OCI-LY3 (cell line): ENCODE measurements around the gene NGEF.

Source experiments
- H2AFZ ChIP-seq: fragments of 200-600, 300-600 bp; shearing (Covaris generic); 2 replicates; pipeline ENCODE4 v1.6.0; 2014; ENCODE audit warnings: antibody characterized with exemption, low read depth, low read length
- H3K27ac ChIP-seq: fragments of 200-600, 300-600 bp; sonication (generic); 2 replicates; pipeline ENCODE4 v1.5.1; 2014; ENCODE audit warnings: mild to moderate bottlenecking, low read length, moderate library complexity, mixed read lengths
- H3K27me3 ChIP-seq: fragments of 200-600, 300-600 bp; sonication (generic); 2 replicates; pipeline ENCODE4 v1.6.1; 2014; ENCODE audit warnings: low read depth, low read length, mixed read lengths
- H3K36me3 ChIP-seq: fragments of 200-600, 300-600 bp; sonication (generic); replicated peaks from 2 replicates; pipeline ENCODE3; 2014; ENCODE audit warnings: low read depth, low read length, mixed read lengths
- H3K4me1 ChIP-seq: fragments of 300-600, 200-600 bp; sonication (generic); 2 replicates; pipeline ENCODE4 v1.6.1; 2014; ENCODE audit warnings: low read length, mixed read lengths
- H3K4me2 ChIP-seq: fragments of 200-600, 300-600 bp; sonication (generic); 2 replicates; pipeline ENCODE4 v1.6.1; 2014; ENCODE audit warnings: low read length, mixed read lengths
- H3K4me3 ChIP-seq: fragments of 300-600, 200-600 bp; sonication (generic); 2 replicates; pipeline ENCODE4 v1.5.1; 2014; ENCODE audit warnings: antibody characterized with exemption, mild to moderate bottlenecking, low read length, moderate library complexity
- H3K79me2 ChIP-seq: fragments of 300-600, 200-600 bp; shearing (Covaris generic); 2 replicates; pipeline ENCODE4 v1.6.1; 2014; ENCODE audit warnings: mild to moderate bottlenecking, low read length, mixed read lengths
- H3K9ac ChIP-seq: fragments of 300-600, 200-600 bp; shearing (Covaris generic); 2 replicates; pipeline ENCODE4 v1.6.0; 2014; ENCODE audit warnings: mild to moderate bottlenecking, low read length, moderate library complexity
- H3K9me3 ChIP-seq: fragments of 200-600, 300-600 bp; shearing (Covaris generic); 2 replicates; pipeline ENCODE4 v1.6.1; 2014; ENCODE audit warnings: low read length, mixed read lengths; ENCODE audit not compliant: insufficient read depth
- H4K20me1 ChIP-seq: fragments of 200-600, 300-600 bp; sonication (generic); 2 replicates; pipeline ENCODE4 v1.6.1; 2016; ENCODE audit warnings: low read length, mixed read lengths; ENCODE audit not compliant: insufficient read depth
- EZH2phosphoT487 ChIP-seq: fragments of 200-600 bp; shearing (Covaris generic); IDR thresholded peaks from 2 replicates; pipeline ENCODE4 v1.6.1; 2018; ENCODE audit warnings: antibody characterized with exemption, mixed run types, low read depth
- TF ChIP-seq, protein P1 (sequence below): fragments of 200-600, 300-600 bp; sonication (generic); IDR thresholded peaks from 2 replicates; pipeline ENCODE4 v1.5.1; 2014; ENCODE audit warnings: antibody characterized with exemption, low read length, low read depth

NGEF gene

GRCh38 chr2:232967474-232967873 lies 45.6 kb downstream of the NGEF start:
- no peaks in the 10 kb centered on the region for H3K79me2 ChIP-seq
- TF ChIP-seq, protein P1, sequence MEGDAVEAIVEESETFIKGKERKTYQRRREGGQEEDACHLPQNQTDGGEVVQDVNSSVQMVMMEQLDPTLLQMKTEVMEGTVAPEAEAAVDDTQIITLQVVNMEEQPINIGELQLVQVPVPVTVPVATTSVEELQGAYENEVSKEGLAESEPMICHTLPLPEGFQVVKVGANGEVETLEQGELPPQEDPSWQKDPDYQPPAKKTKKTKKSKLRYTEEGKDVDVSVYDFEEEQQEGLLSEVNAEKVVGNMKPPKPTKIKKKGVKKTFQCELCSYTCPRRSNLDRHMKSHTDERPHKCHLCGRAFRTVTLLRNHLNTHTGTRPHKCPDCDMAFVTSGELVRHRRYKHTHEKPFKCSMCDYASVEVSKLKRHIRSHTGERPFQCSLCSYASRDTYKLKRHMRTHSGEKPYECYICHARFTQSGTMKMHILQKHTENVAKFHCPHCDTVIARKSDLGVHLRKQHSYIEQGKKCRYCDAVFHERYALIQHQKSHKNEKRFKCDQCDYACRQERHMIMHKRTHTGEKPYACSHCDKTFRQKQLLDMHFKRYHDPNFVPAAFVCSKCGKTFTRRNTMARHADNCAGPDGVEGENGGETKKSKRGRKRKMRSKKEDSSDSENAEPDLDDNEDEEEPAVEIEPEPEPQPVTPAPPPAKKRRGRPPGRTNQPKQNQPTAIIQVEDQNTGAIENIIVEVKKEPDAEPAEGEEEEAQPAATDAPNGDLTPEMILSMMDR = no peak
- TF ChIP-seq EZH2phosphoT487 = no peak

DNA sequence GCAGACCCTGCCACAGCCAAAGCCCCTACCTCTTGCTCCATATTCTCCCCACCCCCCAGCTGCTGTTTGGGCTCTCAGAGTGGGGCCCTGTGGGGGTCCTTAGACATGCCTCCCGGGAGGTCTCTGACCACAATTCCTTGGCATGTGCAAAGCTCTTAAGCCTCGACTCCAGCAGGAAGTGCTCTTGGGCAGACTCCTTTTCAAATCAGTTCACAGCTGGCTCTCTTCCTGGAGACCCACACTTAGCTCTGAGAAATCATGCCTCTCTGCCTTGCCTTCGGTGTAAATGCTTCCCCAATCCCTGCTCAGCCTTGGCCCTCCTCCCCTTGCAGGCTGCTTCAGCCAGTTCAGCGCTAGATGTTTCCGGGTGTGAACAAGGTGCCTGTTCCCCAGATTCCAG lies 46.9 kb downstream of the NGEF start:
- no peak overlapping the region for H3K4me3 ChIP-seq
- H3K27me3 ChIP-seq = no peaks in the 10 kb centered on the region
- H4K20me1 ChIP-seq = no peaks in the 10 kb centered on the region
- H3K4me1 ChIP-seq = no peaks in the 10 kb centered on the region
- H2AFZ ChIP-seq = no peak overlapping the region
- no peaks in the 10 kb centered on the region for H3K9me3 ChIP-seq
- no peak overlapping the region for H3K4me2 ChIP-seq
- H3K36me3 ChIP-seq = no peaks in the 10 kb centered on the region
- H3K79me2 ChIP-seq = no peaks in the 10 kb centered on the region
- H3K9ac ChIP-seq = no peak overlapping the region
- TF ChIP-seq, protein P1 = no peak
- no peak for TF ChIP-seq EZH2phosphoT487
- no peak overlapping the region for H3K27ac ChIP-seq

More at GRCh38 chr2:232967474-232967873, 45.6 kb downstream of the NGEF start:
- Histone ChIP-seq H3K27ac (no peak overlapping the region), H3K9ac (no peak overlapping the region), H3K4me1 (no peaks in the 10 kb centered on the region), H3K9me3 (no peaks in the 10 kb centered on the region), H2AFZ (no peak overlapping the region), H3K27me3 (no peaks in the 10 kb centered on the region), H3K36me3 (no peaks in the 10 kb centered on the region), H4K20me1 (no peaks in the 10 kb centered on the region), H3K4me3 (no peak overlapping the region), H3K4me2 (no peak overlapping the region)

- Histone ChIP-seq H3K79me2 (no peaks in the 10 kb centered on the region), H2AFZ (no peak overlapping the region), H3K4me1 (no peaks in the 10 kb centered on the region), H3K27me3 (no peaks in the 10 kb centered on the region), H3K9me3 (no peaks in the 10 kb centered on the region), H3K36me3 (no peaks in the 10 kb centered on the region), H4K20me1 (no peaks in the 10 kb centered on the region), H3K4me3 (no peak overlapping the region), H3K4me2 (no peak overlapping the region), H3K9ac (no peak overlapping the region), H3K27ac (no peak overlapping the region)
- TF ChIP-seq EZH2phosphoT487 = no peak
- TF ChIP-seq, protein P1 = no peak
Measured at GRCh38 chr2:232963913-232964312, 49.1 kb downstream of the NGEF start.

DNA sequence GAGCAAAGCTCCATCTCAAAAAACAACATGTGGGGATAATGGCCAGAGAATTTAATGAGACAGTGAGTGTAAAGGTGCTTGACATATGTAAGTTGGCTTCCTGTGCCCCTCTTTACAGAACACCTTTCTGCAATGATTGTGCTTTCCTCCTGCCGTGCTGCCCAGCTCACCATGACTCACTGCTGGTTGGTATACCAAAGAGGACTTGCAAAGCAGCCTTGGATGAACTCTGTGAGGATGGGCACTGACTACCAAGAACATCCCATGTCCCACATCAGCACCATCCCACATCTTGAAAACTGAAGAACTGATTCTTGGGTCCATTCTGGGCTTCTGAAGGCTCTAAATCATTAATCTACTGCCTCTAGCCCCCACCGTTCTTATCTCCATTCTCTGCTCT lies 52.2 kb downstream of the NGEF start:
- Histone ChIP-seq H3K9me3 (no peaks in the 10 kb centered on the region), H3K9ac (no peak overlapping the region), H3K4me2 (no peak overlapping the region), H2AFZ (no peak overlapping the region), H3K79me2 (no peaks in the 10 kb centered on the region), H3K27ac (no peak overlapping the region), H3K4me3 (no peak overlapping the region), H3K4me1 (peaks cover 13% of the 10 kb centered on the region), H3K36me3 (no peaks in the 10 kb centered on the region), H4K20me1 (no peaks in the 10 kb centered on the region), H3K27me3 (no peaks in the 10 kb centered on the region)
- TF ChIP-seq, protein P1 = no peak
- no peak for TF ChIP-seq EZH2phosphoT487
